HepG2 (cell line): ENCODE data around the gene TOM1L2. TPM values are rescaled to one million over a fixed set of nuclear protein-coding genes. Genes with fewer than 3 reads are reported as not detected.
A peak's percentile ranks its signal among the peaks of the same experiment; 100 is the strongest.

Experiments used
- BRF2 ChIP-seq: sonication (generic); formaldehyde crosslinking; IDR thresholded peaks from 2 replicates; pipeline ENCODE4 v1.8.1; 2022; ENCODE audit warnings: mild to moderate bottlenecking, missing genetic modification reagents
- EP300 ChIP-seq, 3 experiments: sonication (generic) in 1 of 3; formaldehyde crosslinking in 1 of 3; IDR thresholded peaks; 2 replicates each; pipeline versions ENCODE4 v1.5.1 to v1.6.1; 2011 to 2020; ENCODE audit warnings: low read depth in 2 of 3, low read length in 2 of 3, borderline replicate concordance in 1 of 3, improper control_type of control experiment in 1 of 3, mild to moderate bottlenecking in 1 of 3, missing genetic modification reagents in 1 of 3, moderate library complexity in 1 of 3
- GPBP1L1 ChIP-seq: sonication (generic); formaldehyde crosslinking; IDR thresholded peaks from 2 replicates; pipeline ENCODE4 v1.5.0; 2020; ENCODE audit warnings: mild to moderate bottlenecking, missing genetic modification reagents
- HNRNPH1 ChIP-seq: fragments of 200-400 bp; formaldehyde crosslinking; optimal IDR thresholded peaks from 2 replicates; pipeline ENCODE3; 2017; ENCODE audit warnings: mild to moderate bottlenecking, low read depth, low read length
- HOXA3 ChIP-seq: sonication (generic); formaldehyde crosslinking; IDR thresholded peaks from 2 replicates; pipeline ENCODE4 v1.5.0; 2020; ENCODE audit warnings: missing genetic modification reagents
- JARID2 ChIP-seq: sonication (generic); formaldehyde crosslinking; IDR thresholded peaks from 2 replicates; pipeline ENCODE4 v1.8.1; 2023; ENCODE audit warnings: missing genetic modification reagents, inconsistent platforms; ENCODE audit not compliant: insufficient replicate concordance
- KLF11 ChIP-seq: IDR thresholded peaks from 2 replicates; pipeline ENCODE4 v1.6.1; 2016; ENCODE audit warnings: missing compliant biosample characterization
- POGK ChIP-seq: sonication (generic); formaldehyde crosslinking; conservative IDR thresholded peaks from 2 replicates; pipeline ENCODE4 v1.8.0; 2022; ENCODE audit warnings: mild to moderate bottlenecking, moderate library complexity, missing genetic modification reagents
- REXO4 ChIP-seq: sonication (generic); formaldehyde crosslinking; IDR thresholded peaks from 2 replicates; pipeline ENCODE4 v1.8.0; 2022; ENCODE audit warnings: missing genetic modification reagents, mild to moderate bottlenecking, borderline replicate concordance
- TCF7 ChIP-seq: sonication (generic); IDR thresholded peaks from 2 replicates; pipeline ENCODE4 v1.6.1; 2016; ENCODE audit warnings: antibody characterized with exemption, low read depth
- TFDP2 ChIP-seq: sonication (generic); formaldehyde crosslinking; IDR thresholded peaks from 2 replicates; pipeline ENCODE4 v1.4.0; 2020; ENCODE audit warnings: missing genetic modification reagents
- ZFP91 ChIP-seq: sonication (generic); formaldehyde crosslinking; IDR thresholded peaks from 2 replicates; pipeline ENCODE4 v1.9.0; 2022; ENCODE audit warnings: missing genetic modification reagents, mild to moderate bottlenecking, borderline replicate concordance
- ZNF142 ChIP-seq: sonication (generic); formaldehyde crosslinking; IDR thresholded peaks from 2 replicates; pipeline ENCODE4 v1.4.0; 2020; ENCODE audit warnings: missing genetic modification reagents
- ZNF546 ChIP-seq: sonication (generic); formaldehyde crosslinking; conservative IDR thresholded peaks from 2 replicates; pipeline ENCODE4 v1.8.1; 2023; ENCODE audit warnings: mild to moderate bottlenecking, missing genetic modification reagents
- ZSCAN30 ChIP-seq: sonication (generic); formaldehyde crosslinking; IDR thresholded peaks from 2 replicates; pipeline ENCODE4 v1.5.0; 2020; ENCODE audit warnings: mild to moderate bottlenecking, missing genetic modification reagents
- polyA plus RNA-seq, 8 experiments: library from polyadenylated mRNA; depleted of rRNA in 3 of 8; stranded (reverse) in 7 of 8; unstranded in 1 of 8; fragments of >200 nt; fragmentation: Illumina TruSeq in 4 of 8; extraction: Trizol in 4 of 8; gene quantifications; 2 replicates each; pipeline versions ENCODE4 v1.2.1 to v1.2.3, GENCODE V29; 2011 to 2016; ENCODE audit warnings: low read depth in 4 of 8, missing spikeins in 1 of 8, mixed read lengths in 1 of 8; ENCODE audit not compliant: insufficient read depth in 1 of 8
- total RNA-seq, 5 experiments: library from RNA; depleted of rRNA; stranded (reverse); fragments of >200 nt; fragmentation: Illumina TruSeq; extraction: Trizol; gene quantifications; 2 replicates each; pipeline ENCODE4 v1.2.3, GENCODE V29; 2016; ENCODE audit warnings: low read depth in 1 of 5

TOM1L2 gene
- total and polyA plus RNA-seq, 2 of the 13 experiments (the other 11 are each of a cell fraction or from before 2014, with no cell fraction given) = 4.7 to 7.4 TPM

- TF ChIP-seq POGK (CRISPR knock-in tag) (no peak), EP300 (IDR thresholded peaks at IDR 0.05; ENCODE audit: low read depth in 2 of 2, low read length in 2 of 2) (no peak), EP300 (CRISPR knock-in tag; IDR thresholded peaks at IDR 0.05; ENCODE audit: borderline replicate concordance) (no peak), ZFP91 (CRISPR knock-in tag) (peak; percentile 77; the same call in 1 of the 2 replicates), JARID2 (CRISPR knock-in tag) (no peak), ZNF142 (CRISPR knock-in tag) (no peak), TCF7 (no peak), ZSCAN30 (CRISPR knock-in tag) (no peak), REXO4 (no peak), HOXA3 (0 out of 2 replicates have a peak, but pooled peaks have one; percentile 2), GPBP1L1 (CRISPR knock-in tag) (no peak), KLF11 (no peak), BRF2 (CRISPR knock-in tag) (no peak), HNRNPH1 (no peak), TFDP2 (no peak), ZNF546 (CRISPR knock-in tag) (no peak)
Observed at GRCh38 chr17:17824119-17824782, 147.9 kb downstream of the TOM1L2 start (continued).
